ENCODE data around the gene LMNA.

LMNA gene

GRCh38 chr1:156153362-156153761 lies 38.9 kb downstream of the LMNA start, which contains the start of gene SEMA4A:
SEMA4A (plus strand) TSS chr1:156153585; CDS start chr1:156154579, 994 bp downstream.
- DNase-seq: no peak
- Histone ChIP-seq H3K27me3 (ENCODE audit: insufficient read depth, low read length, poor library complexity) (peaks cover 5% of the 10 kb centered on the region), H2AFZ (ENCODE audit: low read depth, low read length) (no peak within 1 kb of the TSS), H3K4me3 (ENCODE audit: low read depth in 1 of 2, low read length in 2 of 2) (no peak within 1 kb of the TSS), H3K4me1 (ENCODE audit: insufficient read depth, low read length) (no peaks in the 10 kb centered on the region), H3K4me2 (ENCODE audit: insufficient read depth, low read length) (no peak within 1 kb of the TSS), H4K20me1 (ENCODE audit: insufficient read depth, low read length) (no peaks in the 10 kb centered on the region), H3K36me3 (ENCODE audit: insufficient read depth, low read length) (no peaks in the 10 kb centered on the region), H3K27ac (ENCODE audit: low read length) (no peak within 1 kb of the TSS), H3K9ac (ENCODE audit: low read depth, low read length) (no peak within 1 kb of the TSS), H3K79me2 (ENCODE audit: insufficient read depth, low read length) (no peaks in the 10 kb centered on the region), H3K9me3 (ENCODE audit: insufficient read depth, low read length, severe bottlenecking) (no peaks in the 10 kb centered on the region)
- no peak for TF ChIP-seq CTCF (IDR thresholded peaks at IDR 0.05; ENCODE audit: borderline replicate concordance, extremely low read depth, low read length, poor library complexity, severe bottlenecking)
- TF ChIP-seq EZH2 (IDR thresholded peaks at IDR 0.05; ENCODE audit: borderline replicate concordance, low read depth, low read length, severe bottlenecking): no peak
- ATAC-seq (ENCODE audit: insufficient read depth, low read depth): no peak

GRCh38 chr1:156154317-156154749 lies 39.8 kb downstream of the LMNA start:
- no peak for TF ChIP-seq CTCF (IDR thresholded peaks at IDR 0.05; ENCODE audit: borderline replicate concordance, extremely low read depth, low read length, poor library complexity, severe bottlenecking)
- no peak for TF ChIP-seq EZH2 (IDR thresholded peaks at IDR 0.05; ENCODE audit: borderline replicate concordance, low read depth, low read length, severe bottlenecking)
- no peak for DNase-seq
- Histone ChIP-seq H3K9me3 (ENCODE audit: insufficient read depth, low read length, severe bottlenecking) (no peaks in the 10 kb centered on the region), H4K20me1 (ENCODE audit: insufficient read depth, low read length) (no peaks in the 10 kb centered on the region), H3K4me2 (ENCODE audit: insufficient read depth, low read length) (no peak overlapping the region), H3K27me3 (ENCODE audit: insufficient read depth, low read length, poor library complexity) (peaks cover 4% of the 10 kb centered on the region), H3K27ac (ENCODE audit: low read length) (no peak overlapping the region), H3K4me1 (ENCODE audit: insufficient read depth, low read length) (no peaks in the 10 kb centered on the region), H3K79me2 (ENCODE audit: insufficient read depth, low read length) (no peaks in the 10 kb centered on the region), H3K4me3 (ENCODE audit: low read depth in 1 of 2, low read length in 2 of 2) (no peak overlapping the region), H3K9ac (ENCODE audit: low read depth, low read length) (no peak overlapping the region), H2AFZ (ENCODE audit: low read depth, low read length) (no peak overlapping the region), H3K36me3 (ENCODE audit: insufficient read depth, low read length) (no peaks in the 10 kb centered on the region)
- no peak for ATAC-seq (ENCODE audit: insufficient read depth, low read depth)

GRCh38 chr1:156155756-156156510 lies 41.4 kb downstream of the LMNA start:
- H3K4me3 ChIP-seq (ENCODE audit: low read depth in 1 of 2, low read length in 2 of 2): no peak overlapping the region
- ATAC-seq (ENCODE audit: insufficient read depth, low read depth): no peak; the same call in 2 of the 3 replicates
- TF ChIP-seq CTCF (IDR thresholded peaks at IDR 0.05; ENCODE audit: borderline replicate concordance, extremely low read depth, low read length, poor library complexity, severe bottlenecking) (no peak), EZH2 (IDR thresholded peaks at IDR 0.05; ENCODE audit: borderline replicate concordance, low read depth, low read length, severe bottlenecking) (no peak)
- H3K9me3 ChIP-seq (ENCODE audit: insufficient read depth, low read length, severe bottlenecking): no peaks in the 10 kb centered on the region
- H3K4me1 ChIP-seq (ENCODE audit: insufficient read depth, low read length): no peaks in the 10 kb centered on the region
- H3K4me2 ChIP-seq (ENCODE audit: insufficient read depth, low read length): no peak overlapping the region
- no peaks in the 10 kb centered on the region for H4K20me1 ChIP-seq (ENCODE audit: insufficient read depth, low read length)
- no peaks in the 10 kb centered on the region for H3K79me2 ChIP-seq (ENCODE audit: insufficient read depth, low read length)
- no peaks in the 10 kb centered on the region for H3K36me3 ChIP-seq (ENCODE audit: insufficient read depth, low read length)
- no peak overlapping the region for H3K9ac ChIP-seq (ENCODE audit: low read depth, low read length)
- H3K27ac ChIP-seq (ENCODE audit: low read length): no peak overlapping the region
- DNase-seq: no peak
- peaks cover 4% of the 10 kb centered on the region for H3K27me3 ChIP-seq (ENCODE audit: insufficient read depth, low read length, poor library complexity)
- H2AFZ ChIP-seq (ENCODE audit: low read depth, low read length): no peak overlapping the region

Data from DND-41 (cell line).